Tibial nerve (tissue), 4 donors: Measurements from ENCODE around the gene ADGRG2.

Experiments
- EP300 ChIP-seq, 2 donors: sonication (generic); formaldehyde crosslinking; IDR thresholded peaks; one replicate each; pipeline ENCODE4 v1.6.1; 2017; ENCODE audit warnings: antibody characterized with exemption in 2 of 2, mild to moderate bottlenecking in 1 of 2
- POLR2A ChIP-seq, 2 donors: fragments of 450-650 bp; IDR thresholded peaks; one replicate each; pipeline ENCODE4 v1.6.1; 2017; ENCODE audit warnings: antibody characterized with exemption in 2 of 2, mild to moderate bottlenecking in 2 of 2, moderate library complexity in 2 of 2
- TF ChIP-seq, protein P1 (sequence below), 5 experiments: fragments of 200-600 bp in 3 of 5; fragments of 450-650 bp in 2 of 5; sonication (generic) in 3 of 5; IDR thresholded peaks; one replicate each; pipeline ENCODE4 v1.5.1; 2016 to 2019; ENCODE audit warnings: antibody characterized with exemption in 5 of 5, mild to moderate bottlenecking in 3 of 5, moderate library complexity in 2 of 5

GRCh38 chrX:18944482-18944881, 177.8 kb downstream of the ADGRG2 start:
- TF ChIP-seq, protein P1, sequence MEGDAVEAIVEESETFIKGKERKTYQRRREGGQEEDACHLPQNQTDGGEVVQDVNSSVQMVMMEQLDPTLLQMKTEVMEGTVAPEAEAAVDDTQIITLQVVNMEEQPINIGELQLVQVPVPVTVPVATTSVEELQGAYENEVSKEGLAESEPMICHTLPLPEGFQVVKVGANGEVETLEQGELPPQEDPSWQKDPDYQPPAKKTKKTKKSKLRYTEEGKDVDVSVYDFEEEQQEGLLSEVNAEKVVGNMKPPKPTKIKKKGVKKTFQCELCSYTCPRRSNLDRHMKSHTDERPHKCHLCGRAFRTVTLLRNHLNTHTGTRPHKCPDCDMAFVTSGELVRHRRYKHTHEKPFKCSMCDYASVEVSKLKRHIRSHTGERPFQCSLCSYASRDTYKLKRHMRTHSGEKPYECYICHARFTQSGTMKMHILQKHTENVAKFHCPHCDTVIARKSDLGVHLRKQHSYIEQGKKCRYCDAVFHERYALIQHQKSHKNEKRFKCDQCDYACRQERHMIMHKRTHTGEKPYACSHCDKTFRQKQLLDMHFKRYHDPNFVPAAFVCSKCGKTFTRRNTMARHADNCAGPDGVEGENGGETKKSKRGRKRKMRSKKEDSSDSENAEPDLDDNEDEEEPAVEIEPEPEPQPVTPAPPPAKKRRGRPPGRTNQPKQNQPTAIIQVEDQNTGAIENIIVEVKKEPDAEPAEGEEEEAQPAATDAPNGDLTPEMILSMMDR (IDR thresholded peaks at IDR 0.05): no peak
- TF ChIP-seq POLR2A (IDR thresholded peaks at IDR 0.05) (no peak), EP300 (IDR thresholded peaks at IDR 0.05) (no peak)
